IMR-90 (cell line): ENCODE data around the gene TBCD. TPM values are rescaled to one million over a fixed set of nuclear protein-coding genes. Genes with fewer than 3 reads are reported as not detected.

Source experiments
- ATAC-seq: fragments of 200-7000 bp; cut with Tn5 transposase; 2 replicates; pipeline ENCODE4 v1.9.1; 2020; ENCODE audit warnings: low read depth, mild to moderate bottlenecking, moderate library complexity
- BruUV-seq: library from RNA; stranded (reverse); fragments of 400-500 nt; replicated peaks from 2 replicates; lab custom pipeline; 2021; lab: Mats Ljungman, UMichigan
- CTCF ChIA-PET: fragments of 300-600 bp; formaldehyde crosslinking; extraction: SDS; loops from one replicate; lab custom pipeline; 2021; ENCODE audit warnings: antibody characterized with exemption; lab: Yijun Ruan, JAX
- POLR2A ChIA-PET: fragments of 300-600 bp; sonication (Branson Sonifier 250); formaldehyde crosslinking; loops from one replicate; lab custom pipeline; 2022; ENCODE audit warnings: antibody characterized with exemption; ENCODE audit not compliant: unreplicated experiment; lab: Charles Lee
- DNase-seq: peaks from one replicate; pipeline ENCODE4 v3.0.0; 2013
- H2AFZ ChIP-seq: replicated peaks from 2 replicates; pipeline ENCODE3; 2013; ENCODE audit warnings: low read length, mild to moderate bottlenecking; ENCODE audit not compliant: poor library complexity
- H2AK5ac ChIP-seq: 2 replicates; pipeline ENCODE4 v1.6.1; 2013; ENCODE audit warnings: low read depth, low read length, inconsistent platforms
- H2AK9ac ChIP-seq: replicated peaks from 2 replicates; pipeline ENCODE3; 2013; ENCODE audit warnings: mild to moderate bottlenecking, low read depth, low read length, moderate library complexity; ENCODE audit not compliant: poor library complexity
- H2BK120ac ChIP-seq: 2 replicates; pipeline ENCODE4 v1.6.1; 2013; ENCODE audit warnings: low read depth, low read length, inconsistent platforms
- H2BK15ac ChIP-seq: 3 replicates; pipeline ENCODE4 v1.6.1; 2013; ENCODE audit warnings: low read depth, low read length, inconsistent platforms
- H2BK20ac ChIP-seq: 2 replicates; pipeline ENCODE4 v1.6.1; 2013; ENCODE audit warnings: low read depth, mild to moderate bottlenecking, inconsistent platforms, low read length, moderate library complexity
- H2BK5ac ChIP-seq: 2 replicates; pipeline ENCODE4 v1.6.1; 2013; ENCODE audit warnings: mild to moderate bottlenecking, low read depth, low read length, inconsistent platforms; ENCODE audit not compliant: poor library complexity, severe bottlenecking
- H3K14ac ChIP-seq: replicated peaks from 2 replicates; pipeline ENCODE4 v1.6.1; 2013; ENCODE audit warnings: low read depth, low read length, inconsistent platforms
- H3K18ac ChIP-seq: 2 replicates; pipeline ENCODE4 v1.6.1; 2013; ENCODE audit warnings: low read depth, low read length, control low read depth
- H3K23ac ChIP-seq: 2 replicates; pipeline ENCODE4 v1.6.1; 2013; ENCODE audit warnings: low read depth, low read length, inconsistent platforms
- H3K27ac ChIP-seq: 2 replicates; pipeline ENCODE4 v1.5.1; 2013; ENCODE audit warnings: mild to moderate bottlenecking, control low read depth, low read length; ENCODE audit not compliant: insufficient read depth
- H3K27me3 ChIP-seq: 2 replicates; pipeline ENCODE4 v1.6.1; 2013; ENCODE audit warnings: low read length; ENCODE audit not compliant: control insufficient read depth, insufficient read depth
- H3K36me3 ChIP-seq: 2 replicates; pipeline ENCODE4 v1.6.1; 2013; ENCODE audit warnings: low read length, mixed read lengths; ENCODE audit not compliant: control insufficient read depth, insufficient read depth
- H3K4ac ChIP-seq: 2 replicates; pipeline ENCODE4 v1.6.1; 2013; ENCODE audit warnings: low read depth, low read length, inconsistent platforms
- H3K4me1 ChIP-seq: 2 replicates; pipeline ENCODE4 v1.6.1; 2013; ENCODE audit warnings: low read length, mixed read lengths; ENCODE audit not compliant: control insufficient read depth, insufficient read depth
- H3K4me2 ChIP-seq: 2 replicates; pipeline ENCODE4 v1.6.1; 2013; ENCODE audit warnings: low read depth, mild to moderate bottlenecking, control low read depth, low read length, moderate library complexity
- H3K4me3 ChIP-seq: 2 replicates; pipeline ENCODE4 v1.5.1; 2013; ENCODE audit warnings: low read depth, mild to moderate bottlenecking, control low read depth, low read length, moderate library complexity; ENCODE audit not compliant: insufficient read depth
- H3K56ac ChIP-seq: 2 replicates; pipeline ENCODE4 v1.6.1; 2013; ENCODE audit warnings: low read length, inconsistent platforms; ENCODE audit not compliant: insufficient read depth; ENCODE audit errors: extremely low read depth
- H3K79me1 ChIP-seq, 2 experiments: 2 replicates each; pipeline ENCODE4 v1.6.1; 2013; ENCODE audit warnings: low read length in 2 of 2, inconsistent platforms in 1 of 2, low read depth in 1 of 2
- H3K9ac ChIP-seq: 2 replicates; pipeline ENCODE4 v1.6.1; 2013; ENCODE audit warnings: low read depth, low read length, control low read depth
- H3K9me1 ChIP-seq: 2 replicates; pipeline ENCODE4 v1.6.1; 2013; ENCODE audit warnings: low read length, inconsistent platforms; ENCODE audit not compliant: insufficient read depth
- H3K9me3 ChIP-seq: 2 replicates; pipeline ENCODE4 v1.6.1; 2013; ENCODE audit warnings: low read length; ENCODE audit not compliant: control insufficient read depth, insufficient read depth
- H4K20me1 ChIP-seq: 2 replicates; pipeline ENCODE4 v1.6.1; 2013; ENCODE audit warnings: low read length, inconsistent platforms; ENCODE audit not compliant: insufficient read depth
- H4K5ac ChIP-seq: 2 replicates; pipeline ENCODE4 v1.6.1; 2013; ENCODE audit warnings: mild to moderate bottlenecking, low read depth, low read length, control low read depth
- H4K8ac ChIP-seq, 2 experiments: 2 replicates each; pipeline ENCODE4 v1.6.1; 2013; ENCODE audit warnings: low read depth in 2 of 2, low read length in 2 of 2, control low read depth in 1 of 2, inconsistent platforms in 1 of 2
- H4K91ac ChIP-seq: 2 replicates; pipeline ENCODE4 v1.6.1; 2013; ENCODE audit warnings: low read depth, low read length, inconsistent platforms; ENCODE audit not compliant: insufficient read depth
- BHLHE40 ChIP-seq: fragments of 150-350 bp; IDR thresholded peaks from 2 replicates; pipeline ENCODE4 v1.6.1; 2016; ENCODE audit warnings: mild to moderate bottlenecking, low read depth, low read length
- CHD1 ChIP-seq: IDR thresholded peaks from 2 replicates; pipeline ENCODE4 v1.6.1; 2012; ENCODE audit warnings: low read depth, low read length, improper control_type of control experiment
- FOS ChIP-seq: fragments of 150-350 bp; IDR thresholded peaks from 2 replicates; pipeline ENCODE4 v1.6.1; 2016; ENCODE audit warnings: low read depth, low read length
- MXI1 ChIP-seq: IDR thresholded peaks from 2 replicates; pipeline ENCODE4 v1.6.1; 2012; ENCODE audit warnings: low read depth, mild to moderate bottlenecking, low read length, moderate library complexity, borderline replicate concordance
- RCOR1 ChIP-seq: IDR thresholded peaks from 2 replicates; pipeline ENCODE4 v1.6.1; 2012; ENCODE audit warnings: mild to moderate bottlenecking, low read length, improper control_type of control experiment; ENCODE audit not compliant: insufficient replicate concordance
- SMC3 ChIP-seq: fragments of 150-350 bp; IDR thresholded peaks from 2 replicates; pipeline ENCODE4 v1.6.1; 2016; ENCODE audit warnings: low read depth, mild to moderate bottlenecking, antibody characterized with exemption, low read length, moderate library complexity
- WGBS, 2 experiments: methylation state at CpG; one replicate each; pipeline versions ENCODE4 v1.1.5 to v1.1.7; 2013; ENCODE audit warnings: missing lambda C conversion rate in 2 of 2; ENCODE audit not compliant: insufficient read length in 1 of 2; ENCODE audit errors: extremely low coverage in 2 of 2; 5-methylcytosine and 5-hydroxymethylcytosine counted together
- dilution Hi-C: fragments of 300-500 bp; cut with HindIII; formaldehyde crosslinking; loops from one replicate; pipeline ENCODE4 v1.14.3; 2018; ENCODE audit warnings: low sequenced_read_pairs; ENCODE audit not compliant: unreplicated experiment
- in situ Hi-C: fragments of 300-500 bp; cut with MboI; formaldehyde crosslinking; loops from 3 replicates; pipeline ENCODE4 v1.14.3; 2019; ENCODE audit warnings: low sequenced_read_pairs, inconsistent platforms, mixed read lengths
- intact Hi-C: fragments of 100-400 bp; cut with micrococcal nuclease; formaldehyde crosslinking; loops from 2 replicates; pipeline ENCODE4 v1.10.0; 2022
- polyA plus RNA-seq, 3 experiments: library from polyadenylated mRNA; depleted of rRNA; stranded (reverse); fragments of >200 nt; gene quantifications; 2 replicates each; pipeline ENCODE4 v1.2.3, GENCODE V29; 2012; ENCODE audit warnings: low replicate concordance in 1 of 3
- total RNA-seq: library from RNA; depleted of rRNA; stranded (reverse); fragments of >200 nt; gene quantifications from 2 replicates; pipeline ENCODE4 v1.2.3, GENCODE V29; 2012
- TF ChIP-seq, protein P1 (sequence below): fragments of 150-350 bp; IDR thresholded peaks from 2 replicates; pipeline ENCODE4 v1.6.1; 2017; ENCODE audit warnings: mild to moderate bottlenecking, antibody characterized with exemption, low read length, low read depth

The TBCD gene
- total and polyA plus RNA-seq, 2 of the 4 experiments (the other 2 are of a cell fraction) = 21.9 to 54.5 TPM

DNA sequence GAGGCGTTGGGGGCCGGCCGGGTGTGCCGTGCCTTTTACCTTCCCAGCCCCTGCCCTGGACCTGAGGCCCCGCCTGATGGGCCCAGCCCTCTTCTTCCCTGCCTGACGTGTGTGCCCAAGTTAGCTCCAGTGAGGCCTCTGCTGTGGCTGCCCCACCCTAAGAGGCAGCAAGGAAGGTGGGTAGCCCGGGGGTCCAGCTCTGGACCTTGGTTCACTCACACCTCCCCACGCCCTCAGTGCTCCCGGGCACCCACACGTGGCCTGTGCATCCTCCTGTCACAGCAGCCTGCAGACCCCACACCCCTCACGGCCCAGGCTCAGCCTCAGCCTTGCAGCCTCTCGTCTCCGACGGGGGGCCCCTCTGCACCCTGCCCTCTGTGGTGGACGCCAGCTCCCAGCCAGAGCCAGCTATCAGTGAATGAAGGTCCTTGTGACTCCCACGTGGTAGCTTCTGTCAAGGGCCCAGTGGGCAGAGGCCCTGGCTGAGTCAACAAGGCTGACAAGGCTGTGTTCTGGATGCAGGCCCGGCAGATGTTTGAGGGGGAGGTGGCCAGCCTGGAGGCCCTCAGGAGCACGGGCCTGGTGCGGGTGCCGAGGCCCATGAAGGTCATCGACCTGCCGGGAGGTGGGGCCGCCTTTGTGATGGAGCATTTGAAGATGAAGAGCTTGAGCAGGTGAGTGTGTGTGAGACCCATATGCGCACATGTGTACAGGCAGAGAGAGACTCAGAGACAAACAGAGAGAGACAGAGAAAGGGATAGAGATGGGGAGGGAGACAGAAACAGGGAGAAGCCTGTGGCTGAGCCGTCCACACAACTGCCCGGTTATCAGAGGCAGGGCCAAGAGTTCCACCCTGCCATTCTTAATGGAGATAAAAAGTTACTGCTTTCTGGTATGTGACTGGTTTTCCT, 13.6 kb upstream of the TBCD start:
- dilution Hi-C loops = no loop called here
- peaks cover 18% of the 10 kb centered on the region for H3K36me3 ChIP-seq
- WGBS, 2 experiments = 82% methylated on average over 16 of the region's 26 CpGs; no CpG with 5 or more reads in 1 of the 2 experiments
- peaks cover 7% of the 10 kb centered on the region for H3K4me1 ChIP-seq
- no peak overlapping the region for H4K8ac ChIP-seq
- H4K5ac ChIP-seq = no peak overlapping the region
- ChIA-PET POLR2A (no interaction called here), CTCF (no interaction called here)
- no peak overlapping the region for H3K23ac ChIP-seq
- no peak overlapping the region for H3K18ac ChIP-seq
- BruUV-seq = no TSS peak
- in situ Hi-C loops = no loop called here
- H3K79me1 ChIP-seq = peaks cover 0 to 4% of the 10 kb centered on the region in 2 experiments; a peak in 1 of 4 replicates
- H3K56ac ChIP-seq = no peak overlapping the region
- H2BK15ac ChIP-seq = no peak overlapping the region
- H4K20me1 ChIP-seq = no peaks in the 10 kb centered on the region
- H3K4ac ChIP-seq = no peak overlapping the region
- H2BK120ac ChIP-seq = no peak overlapping the region
- no peaks in the 10 kb centered on the region for H3K9me1 ChIP-seq
- no peak overlapping the region for H2BK20ac ChIP-seq
- no peak overlapping the region for H2AK5ac ChIP-seq
- no peak overlapping the region for H3K4me2 ChIP-seq
- no peak overlapping the region for H2AK9ac ChIP-seq
- no peaks in the 10 kb centered on the region for H3K27me3 ChIP-seq
- no peak overlapping the region for H3K14ac ChIP-seq
- no peak overlapping the region for H2BK5ac ChIP-seq
- ATAC-seq = no peak
- peaks cover 18% of the 10 kb centered on the region for H3K9me3 ChIP-seq
- DNase-seq = peak; percentile 27
- TF ChIP-seq SMC3 = no peak
- no peak for TF ChIP-seq MXI1
- TF ChIP-seq FOS = no peak
- TF ChIP-seq, protein P1, sequence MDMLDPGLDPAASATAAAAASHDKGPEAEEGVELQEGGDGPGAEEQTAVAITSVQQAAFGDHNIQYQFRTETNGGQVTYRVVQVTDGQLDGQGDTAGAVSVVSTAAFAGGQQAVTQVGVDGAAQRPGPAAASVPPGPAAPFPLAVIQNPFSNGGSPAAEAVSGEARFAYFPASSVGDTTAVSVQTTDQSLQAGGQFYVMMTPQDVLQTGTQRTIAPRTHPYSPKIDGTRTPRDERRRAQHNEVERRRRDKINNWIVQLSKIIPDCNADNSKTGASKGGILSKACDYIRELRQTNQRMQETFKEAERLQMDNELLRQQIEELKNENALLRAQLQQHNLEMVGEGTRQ = no peak
- TF ChIP-seq CHD1 = no peak
- TF ChIP-seq RCOR1 = no peak
- TF ChIP-seq BHLHE40 = no peak
- no peak overlapping the region for H2AFZ ChIP-seq
- H3K27ac ChIP-seq = no peak overlapping the region
- no peak overlapping the region for H3K9ac ChIP-seq
- no peak overlapping the region for H4K91ac ChIP-seq
- H3K4me3 ChIP-seq = no peak overlapping the region
- intact Hi-C loops = no loop called here
